B cell (primary cell): ENCODE data around the gene KAZN.

Source experiments
- EZH2 ChIP-seq: IDR thresholded peaks from 2 replicates; pipeline ENCODE4 v1.6.1; 2012; ENCODE audit warnings: borderline replicate concordance, low read depth, mild to moderate bottlenecking, moderate library complexity, low read length; ENCODE audit not compliant: insufficient read depth, poor library complexity, severe bottlenecking
- TF ChIP-seq, protein P1 (sequence below): fragments of 200-600 bp; IDR thresholded peaks from one replicate; pipeline ENCODE4 v1.8.0; 2022; ENCODE audit warnings: antibody characterized with exemption, mild to moderate bottlenecking

DNA sequence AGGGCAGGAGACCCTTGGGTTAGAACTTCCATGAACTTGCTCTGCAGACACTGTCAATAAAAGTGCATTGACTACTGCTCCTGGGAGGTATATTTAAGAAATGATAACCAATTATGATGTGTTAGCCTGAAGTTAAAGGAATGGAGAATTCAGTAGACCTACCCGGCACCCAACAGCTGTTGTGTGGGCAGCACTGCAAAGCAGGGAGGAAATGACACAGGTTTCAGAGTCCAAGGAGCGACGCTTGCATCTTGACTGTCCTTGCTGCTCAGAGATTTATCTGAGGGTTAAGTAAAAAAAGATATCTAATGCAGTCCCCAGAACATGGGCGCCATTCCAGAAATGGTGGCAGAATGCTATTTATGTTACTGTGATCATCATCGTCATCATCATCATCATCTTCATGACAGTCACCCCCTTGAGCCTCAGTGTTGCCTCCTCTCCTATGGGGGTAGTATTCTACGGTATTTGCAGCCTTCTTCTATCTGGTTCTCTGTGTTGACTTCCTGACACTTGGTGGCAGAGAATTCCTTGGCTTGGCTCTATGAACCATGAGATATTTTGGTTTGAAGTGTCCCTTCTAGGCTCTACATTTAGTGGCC is 225.9 kb downstream of the KAZN start:
- TF ChIP-seq, protein P1, sequence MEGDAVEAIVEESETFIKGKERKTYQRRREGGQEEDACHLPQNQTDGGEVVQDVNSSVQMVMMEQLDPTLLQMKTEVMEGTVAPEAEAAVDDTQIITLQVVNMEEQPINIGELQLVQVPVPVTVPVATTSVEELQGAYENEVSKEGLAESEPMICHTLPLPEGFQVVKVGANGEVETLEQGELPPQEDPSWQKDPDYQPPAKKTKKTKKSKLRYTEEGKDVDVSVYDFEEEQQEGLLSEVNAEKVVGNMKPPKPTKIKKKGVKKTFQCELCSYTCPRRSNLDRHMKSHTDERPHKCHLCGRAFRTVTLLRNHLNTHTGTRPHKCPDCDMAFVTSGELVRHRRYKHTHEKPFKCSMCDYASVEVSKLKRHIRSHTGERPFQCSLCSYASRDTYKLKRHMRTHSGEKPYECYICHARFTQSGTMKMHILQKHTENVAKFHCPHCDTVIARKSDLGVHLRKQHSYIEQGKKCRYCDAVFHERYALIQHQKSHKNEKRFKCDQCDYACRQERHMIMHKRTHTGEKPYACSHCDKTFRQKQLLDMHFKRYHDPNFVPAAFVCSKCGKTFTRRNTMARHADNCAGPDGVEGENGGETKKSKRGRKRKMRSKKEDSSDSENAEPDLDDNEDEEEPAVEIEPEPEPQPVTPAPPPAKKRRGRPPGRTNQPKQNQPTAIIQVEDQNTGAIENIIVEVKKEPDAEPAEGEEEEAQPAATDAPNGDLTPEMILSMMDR = no peak
- TF ChIP-seq EZH2 = no peak
